ENCODE measurements around the gene RYR3.

- TF ChIP-seq POLR2A (IDR thresholded peaks at IDR 0.05; ENCODE audit: low read depth, low read length): no peak
- TF ChIP-seq TAF1 (IDR thresholded peaks at IDR 0.05; ENCODE audit: borderline replicate concordance, low read depth, low read length): no peak
These were observed 26.4 kb upstream of the RYR3 start for GRCh38 chr15:33284336-33284735.
